ENCODE measurements around the gene SLC35B1.

GRCh38 chr17:49688848-49689247, 18.9 kb downstream of the SLC35B1 start:
- TF ChIP-seq FOXP2 (optimal IDR thresholded peaks at IDR 0.05; ENCODE audit: borderline replicate concordance, extremely low read depth, extremely low read length, insufficient read depth) (no peak), REST (IDR thresholded peaks at IDR 0.05; ENCODE audit: insufficient read depth in 1 of 2, low read depth in 2 of 2, low read length in 2 of 2) (no peak), POLR2AphosphoS5 (IDR thresholded peaks at IDR 0.05; ENCODE audit: low read depth, low read length) (no peak), SIN3A (IDR thresholded peaks at IDR 0.05; ENCODE audit: borderline replicate concordance, insufficient read depth, low read length) (no peak)
